Breast epithelium (tissue), 4 donors: ENCODE results near the gene CDC34. TPM values are rescaled to one million over a fixed set of nuclear protein-coding genes. Genes with fewer than 3 reads are reported as not detected.
A peak's percentile ranks its signal among the peaks of the same experiment; 100 is the strongest.

Source experiments
- DNase-seq, 2 donors: peaks; one replicate each; pipeline ENCODE4 v3.0.0-alpha.2; 2019; ENCODE audit warnings: low spot score in 2 of 2
- H3K27ac ChIP-seq, 2 donors: fragments of 200-600 bp; sonication (generic) in 1 of 2; one replicate each; pipeline ENCODE4 v1.5.1; 2016 to 2019; ENCODE audit warnings: mild to moderate bottlenecking in 1 of 2
- H3K27me3 ChIP-seq, 2 donors: fragments of 200-600 bp; sonication (generic) in 1 of 2; one replicate each; pipeline versions ENCODE4 v1.5.1 to v1.6.0; 2017 to 2019; ENCODE audit warnings: control low read depth in 1 of 2, mild to moderate bottlenecking in 1 of 2
- H3K36me3 ChIP-seq: fragments of 200-600 bp; one replicate; pipeline ENCODE4 v1.5.1; 2019
- H3K4me1 ChIP-seq, 2 donors: fragments of 200-600 bp; sonication (generic); one replicate each; pipeline ENCODE4 v1.5.1; 2016 to 2019; ENCODE audit warnings: control low read depth in 1 of 2
- H3K4me3 ChIP-seq, 3 donors: fragments of 200-600 bp; sonication (generic); 1 replicate in 2 of 3; 2 replicates in 1 of 3; pipeline ENCODE4 v1.5.1; 2016 to 2019; ENCODE audit warnings: mild to moderate bottlenecking in 3 of 3, moderate library complexity in 2 of 3
- H3K9me3 ChIP-seq, 2 donors: fragments of 200-600 bp; sonication (generic) in 1 of 2; one replicate each; pipeline ENCODE4 v1.5.1; 2016 to 2019; ENCODE audit warnings: control low read depth in 1 of 2
- POLR2A ChIP-seq: fragments of 450-650 bp; IDR thresholded peaks from one replicate; pipeline ENCODE4 v1.6.1; 2016; ENCODE audit warnings: antibody characterized with exemption, mild to moderate bottlenecking, moderate library complexity
- POLR2AphosphoS5 ChIP-seq, 3 donors: sonication (generic); formaldehyde crosslinking; IDR thresholded peaks; one replicate each; pipeline ENCODE4 v1.6.1; 2017; ENCODE audit warnings: antibody characterized with exemption in 3 of 3
- intact Hi-C: fragments of 100-400 bp; cut with DNase I; formaldehyde crosslinking; loops from one replicate; pipeline ENCODE4 v1.15.1; 2023; ENCODE audit warnings: low total_unique reads
- total RNA-seq, 3 donors: library from RNA; depleted of rRNA; stranded (reverse); fragments of >200 nt; gene quantifications; one replicate each; pipeline ENCODE4 v1.1.0, GENCODE V29; 2016
- TF ChIP-seq, protein P1 (sequence below), 3 donors: fragments of 450-650 bp; IDR thresholded peaks; one replicate each; pipeline ENCODE4 v1.5.1; 2016 to 2017; ENCODE audit warnings: antibody characterized with exemption in 3 of 3, mild to moderate bottlenecking in 3 of 3, moderate library complexity in 3 of 3

CDC34 gene
- total RNA-seq, 3 donors from 2014 or later: 44.6 to 69.5 (median 49.3) TPM

- H3K27ac ChIP-seq: no peak overlapping the region
- H3K4me3 ChIP-seq: no peak overlapping the region
- H3K4me1 ChIP-seq: peaks cover 0 to 3% of the 10 kb centered on the region in 2 donors
- no peaks in the 10 kb centered on the region for H3K36me3 ChIP-seq
- intact Hi-C loops: no loop called here
- H3K9me3 ChIP-seq: no peaks in the 10 kb centered on the region
- DNase-seq: no peak
- H3K27me3 ChIP-seq: peaks cover 12 to 35% of the 10 kb centered on the region in 2 donors
- TF ChIP-seq POLR2AphosphoS5 (IDR thresholded peaks at IDR 0.05) (no peak), POLR2A (no peak)
- TF ChIP-seq, protein P1, sequence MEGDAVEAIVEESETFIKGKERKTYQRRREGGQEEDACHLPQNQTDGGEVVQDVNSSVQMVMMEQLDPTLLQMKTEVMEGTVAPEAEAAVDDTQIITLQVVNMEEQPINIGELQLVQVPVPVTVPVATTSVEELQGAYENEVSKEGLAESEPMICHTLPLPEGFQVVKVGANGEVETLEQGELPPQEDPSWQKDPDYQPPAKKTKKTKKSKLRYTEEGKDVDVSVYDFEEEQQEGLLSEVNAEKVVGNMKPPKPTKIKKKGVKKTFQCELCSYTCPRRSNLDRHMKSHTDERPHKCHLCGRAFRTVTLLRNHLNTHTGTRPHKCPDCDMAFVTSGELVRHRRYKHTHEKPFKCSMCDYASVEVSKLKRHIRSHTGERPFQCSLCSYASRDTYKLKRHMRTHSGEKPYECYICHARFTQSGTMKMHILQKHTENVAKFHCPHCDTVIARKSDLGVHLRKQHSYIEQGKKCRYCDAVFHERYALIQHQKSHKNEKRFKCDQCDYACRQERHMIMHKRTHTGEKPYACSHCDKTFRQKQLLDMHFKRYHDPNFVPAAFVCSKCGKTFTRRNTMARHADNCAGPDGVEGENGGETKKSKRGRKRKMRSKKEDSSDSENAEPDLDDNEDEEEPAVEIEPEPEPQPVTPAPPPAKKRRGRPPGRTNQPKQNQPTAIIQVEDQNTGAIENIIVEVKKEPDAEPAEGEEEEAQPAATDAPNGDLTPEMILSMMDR (IDR thresholded peaks at IDR 0.05): no peak
Measured at GRCh38 chr19:498511-498891, 33.1 kb upstream of the CDC34 start.

- H3K27me3 ChIP-seq: peaks cover 12 to 35% of the 10 kb centered on the region in 2 donors
- H3K27ac ChIP-seq: no peak overlapping the region
- TF ChIP-seq, protein P1 (IDR thresholded peaks at IDR 0.05): no peak
- H3K36me3 ChIP-seq: no peaks in the 10 kb centered on the region
- no peaks in the 10 kb centered on the region for H3K9me3 ChIP-seq
- intact Hi-C loops: no loop called here
- DNase-seq: no peak
- no peak overlapping the region for H3K4me3 ChIP-seq
- H3K4me1 ChIP-seq: peaks cover 0 to 3% of the 10 kb centered on the region in 2 donors
Measured at GRCh38 chr19:498977-499623, 32.5 kb upstream of the CDC34 start.

GRCh38 chr19:501646-502045 is 29.9 kb upstream of the CDC34 start:
- DNase-seq: no peak
- H3K36me3 ChIP-seq: no peaks in the 10 kb centered on the region
- no peak overlapping the region for H3K27ac ChIP-seq
- peaks cover 0 to 7% of the 10 kb centered on the region in 2 donors for H3K4me1 ChIP-seq
- no peaks in the 10 kb centered on the region for H3K9me3 ChIP-seq
- no peak overlapping the region for H3K4me3 ChIP-seq
- intact Hi-C loops: no loop called here
- peaks cover 7 to 30% of the 10 kb centered on the region in 2 donors for H3K27me3 ChIP-seq
- no peak for TF ChIP-seq POLR2AphosphoS5 (IDR thresholded peaks at IDR 0.05)
- TF ChIP-seq POLR2A: no peak
- TF ChIP-seq, protein P1 (IDR thresholded peaks at IDR 0.05): no peak

DNA sequence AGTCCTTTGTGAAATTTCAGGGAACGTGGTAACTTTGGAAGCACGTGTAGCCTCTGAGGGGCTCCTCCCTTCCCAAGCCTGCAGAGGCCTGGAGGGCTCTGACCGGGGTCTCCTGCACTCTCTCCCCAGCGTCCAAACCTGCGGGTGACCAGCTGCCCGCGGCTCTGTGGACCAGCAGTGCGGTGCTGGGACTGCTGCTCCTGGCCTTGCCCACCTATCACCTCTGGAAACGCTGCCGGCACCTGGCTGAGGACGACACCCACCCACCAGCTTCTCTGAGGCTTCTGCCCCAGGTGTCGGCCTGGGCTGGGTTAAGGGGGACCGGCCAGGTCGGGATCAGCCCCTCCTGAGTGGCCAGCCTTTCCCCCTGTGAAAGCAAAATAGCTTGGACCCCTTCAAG is 26.9 kb upstream of the CDC34 start:
- no peak overlapping the region for H3K27ac ChIP-seq
- peaks cover 0 to 6% of the 10 kb centered on the region in 2 donors for H3K4me1 ChIP-seq
- no peaks in the 10 kb centered on the region for H3K9me3 ChIP-seq
- H3K36me3 ChIP-seq: no peaks in the 10 kb centered on the region
- no peak for TF ChIP-seq POLR2A
- peaks cover 0 to 5% of the 10 kb centered on the region in 2 donors for H3K27me3 ChIP-seq
- H3K4me3 ChIP-seq: no peak overlapping the region
- intact Hi-C loops: no loop called here
- no peak for DNase-seq

GRCh38 chr19:506404-507285 is 24.9 kb upstream of the CDC34 start:
- Histone ChIP-seq H3K4me1 (peaks cover 5 to 6% of the 10 kb centered on the region in 2 donors), H3K4me3 (peak overlapping the region; percentile 91 to 100 (median 96)), H3K27ac (peak overlapping the region; percentile 91 to 95), H3K36me3 (no peaks in the 10 kb centered on the region), H3K27me3 (no peaks in the 10 kb centered on the region), H3K9me3 (no peaks in the 10 kb centered on the region)
- DNase-seq: peak; percentile 84 to 100
- intact Hi-C loops: no loop called here
- TF ChIP-seq, protein P1 (IDR thresholded peaks at IDR 0.05): peak; percentile 97 to 99 (median 97)
- no peak for TF ChIP-seq POLR2AphosphoS5 (IDR thresholded peaks at IDR 0.05)
